Measurements from ENCODE around the gene REV1. TPM values are rescaled to one million over a fixed set of nuclear protein-coding genes. Genes with fewer than 3 reads are reported as not detected.

Gene REV1
- total and polyA plus RNA-seq, 2 of the 13 experiments (the other 11 are each of a cell fraction or from before 2014, with no cell fraction given) = 49.1 to 71.8 TPM

DNA sequence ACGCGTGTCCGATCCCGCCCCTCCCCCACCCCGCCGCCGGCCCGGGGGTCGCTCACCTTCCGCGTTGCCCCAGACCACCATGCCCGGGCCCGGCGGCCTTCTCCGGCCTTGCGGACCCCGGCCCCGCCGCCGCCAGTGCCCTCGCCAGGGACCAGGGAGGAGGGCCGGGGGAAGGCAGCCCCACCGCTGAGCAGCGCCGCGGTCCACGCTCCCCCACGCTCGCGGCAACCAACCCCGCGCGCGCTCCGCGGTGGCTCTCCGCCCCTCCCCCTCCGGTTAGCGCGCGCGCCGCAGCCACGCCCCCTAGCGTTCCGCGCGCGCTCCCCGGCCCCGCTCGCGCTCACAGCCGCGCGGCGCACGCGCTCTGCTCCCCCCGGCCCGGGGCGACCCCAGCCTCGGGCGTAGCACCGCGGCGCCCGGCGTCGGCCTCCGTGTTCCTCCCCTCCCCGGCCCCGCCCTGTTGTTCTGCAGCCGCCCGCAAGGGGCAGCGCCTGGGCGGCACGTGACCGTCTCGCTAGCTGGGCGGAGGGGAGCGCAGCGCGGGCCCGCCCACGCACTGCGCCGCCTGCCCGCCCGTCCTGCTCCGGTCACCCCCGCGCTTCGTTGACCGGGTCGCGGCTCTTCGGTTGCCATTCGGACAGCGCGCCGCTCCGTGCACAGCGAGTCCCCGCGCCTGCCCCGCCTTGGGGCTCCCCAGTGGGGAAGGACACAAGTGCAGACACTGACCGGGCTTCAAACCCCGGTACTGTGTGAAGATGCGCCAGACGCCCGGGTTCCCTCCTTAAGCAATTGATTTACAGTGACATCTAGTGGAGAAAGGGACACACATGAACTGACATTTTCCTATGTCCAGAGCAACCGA lies at the start of gene REV1 (continued):
- peak; percentile 80 for TF ChIP-seq ZNF546 (CRISPR knock-in tag; conservative IDR thresholded peaks at IDR 0.05)
- no peak for TF ChIP-seq SETDB1 (CRISPR knock-in tag; IDR thresholded peaks at IDR 0.05; ENCODE audit: borderline replicate concordance)
- TF ChIP-seq, protein P1, sequence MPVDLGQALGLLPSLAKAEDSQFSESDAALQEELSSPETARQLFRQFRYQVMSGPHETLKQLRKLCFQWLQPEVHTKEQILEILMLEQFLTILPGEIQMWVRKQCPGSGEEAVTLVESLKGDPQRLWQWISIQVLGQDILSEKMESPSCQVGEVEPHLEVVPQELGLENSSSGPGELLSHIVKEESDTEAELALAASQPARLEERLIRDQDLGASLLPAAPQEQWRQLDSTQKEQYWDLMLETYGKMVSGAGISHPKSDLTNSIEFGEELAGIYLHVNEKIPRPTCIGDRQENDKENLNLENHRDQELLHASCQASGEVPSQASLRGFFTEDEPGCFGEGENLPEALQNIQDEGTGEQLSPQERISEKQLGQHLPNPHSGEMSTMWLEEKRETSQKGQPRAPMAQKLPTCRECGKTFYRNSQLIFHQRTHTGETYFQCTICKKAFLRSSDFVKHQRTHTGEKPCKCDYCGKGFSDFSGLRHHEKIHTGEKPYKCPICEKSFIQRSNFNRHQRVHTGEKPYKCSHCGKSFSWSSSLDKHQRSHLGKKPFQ (CRISPR knock-in tag; IDR thresholded peaks at IDR 0.05; ENCODE audit: insufficient replicate concordance) = peak; percentile 52
- TF ChIP-seq NCOA1 (CRISPR knock-in tag; IDR thresholded peaks at IDR 0.05) = no peak
- no peak for TF ChIP-seq HES4 (CRISPR knock-in tag; IDR thresholded peaks at IDR 0.05; ENCODE audit: borderline replicate concordance)
- peak; percentile 91 for TF ChIP-seq SAP130 (CRISPR knock-in tag; IDR thresholded peaks at IDR 0.05; ENCODE audit: low read depth)
- TF ChIP-seq ZNF841 (CRISPR knock-in tag; IDR thresholded peaks at IDR 0.05; ENCODE audit: borderline replicate concordance) = no peak; the same call in 1 of the 2 replicates
- TF ChIP-seq, protein P2, sequence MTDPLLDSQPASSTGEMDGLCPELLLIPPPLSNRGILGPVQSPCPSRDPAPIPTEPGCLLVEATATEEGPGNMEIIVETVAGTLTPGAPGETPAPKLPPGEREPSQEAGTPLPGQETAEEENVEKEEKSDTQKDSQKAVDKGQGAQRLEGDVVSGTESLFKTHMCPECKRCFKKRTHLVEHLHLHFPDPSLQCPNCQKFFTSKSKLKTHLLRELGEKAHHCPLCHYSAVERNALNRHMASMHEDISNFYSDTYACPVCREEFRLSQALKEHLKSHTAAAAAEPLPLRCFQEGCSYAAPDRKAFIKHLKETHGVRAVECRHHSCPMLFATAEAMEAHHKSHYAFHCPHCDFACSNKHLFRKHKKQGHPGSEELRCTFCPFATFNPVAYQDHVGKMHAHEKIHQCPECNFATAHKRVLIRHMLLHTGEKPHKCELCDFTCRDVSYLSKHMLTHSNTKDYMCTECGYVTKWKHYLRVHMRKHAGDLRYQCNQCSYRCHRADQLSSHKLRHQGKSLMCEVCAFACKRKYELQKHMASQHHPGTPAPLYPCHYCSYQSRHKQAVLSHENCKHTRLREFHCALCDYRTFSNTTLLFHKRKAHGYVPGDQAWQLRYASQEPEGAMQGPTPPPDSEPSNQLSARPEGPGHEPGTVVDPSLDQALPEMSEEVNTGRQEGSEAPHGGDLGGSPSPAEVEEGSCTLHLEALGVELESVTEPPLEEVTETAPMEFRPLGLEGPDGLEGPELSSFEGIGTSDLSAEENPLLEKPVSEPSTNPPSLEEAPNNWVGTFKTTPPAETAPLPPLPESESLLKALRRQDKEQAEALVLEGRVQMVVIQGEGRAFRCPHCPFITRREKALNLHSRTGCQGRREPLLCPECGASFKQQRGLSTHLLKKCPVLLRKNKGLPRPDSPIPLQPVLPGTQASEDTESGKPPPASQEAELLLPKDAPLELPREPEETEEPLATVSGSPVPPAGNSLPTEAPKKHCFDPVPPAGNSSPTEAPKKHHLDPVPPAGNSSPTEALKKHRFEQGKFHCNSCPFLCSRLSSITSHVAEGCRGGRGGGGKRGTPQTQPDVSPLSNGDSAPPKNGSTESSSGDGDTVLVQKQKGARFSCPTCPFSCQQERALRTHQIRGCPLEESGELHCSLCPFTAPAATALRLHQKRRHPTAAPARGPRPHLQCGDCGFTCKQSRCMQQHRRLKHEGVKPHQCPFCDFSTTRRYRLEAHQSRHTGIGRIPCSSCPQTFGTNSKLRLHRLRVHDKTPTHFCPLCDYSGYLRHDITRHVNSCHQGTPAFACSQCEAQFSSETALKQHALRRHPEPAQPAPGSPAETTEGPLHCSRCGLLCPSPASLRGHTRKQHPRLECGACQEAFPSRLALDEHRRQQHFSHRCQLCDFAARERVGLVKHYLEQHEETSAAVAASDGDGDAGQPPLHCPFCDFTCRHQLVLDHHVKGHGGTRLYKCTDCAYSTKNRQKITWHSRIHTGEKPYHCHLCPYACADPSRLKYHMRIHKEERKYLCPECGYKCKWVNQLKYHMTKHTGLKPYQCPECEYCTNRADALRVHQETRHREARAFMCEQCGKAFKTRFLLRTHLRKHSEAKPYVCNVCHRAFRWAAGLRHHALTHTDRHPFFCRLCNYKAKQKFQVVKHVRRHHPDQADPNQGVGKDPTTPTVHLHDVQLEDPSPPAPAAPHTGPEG (CRISPR knock-in tag; IDR thresholded peaks at IDR 0.05) = peak; percentile 93
- TF ChIP-seq HNRNPK (IDR thresholded peaks at IDR 0.05; ENCODE audit: low read depth, low read length, poor library complexity, severe bottlenecking) = peak; percentile 79
- 0 out of 2 replicates have a peak, but pooled peaks have one; percentile 54 for TF ChIP-seq JUN (CRISPR knock-in tag; IDR thresholded peaks at IDR 0.05)
- peak; percentile 8; the same call in 1 of the 2 replicates for TF ChIP-seq ELF1 (CRISPR knock-in tag; IDR thresholded peaks at IDR 0.05)
- TF ChIP-seq NFRKB (IDR thresholded peaks at IDR 0.05) = no peak
- no peak for TF ChIP-seq FLYWCH1 (CRISPR knock-in tag; IDR thresholded peaks at IDR 0.05)
- no peak for TF ChIP-seq POLR2AphosphoS2 (IDR thresholded peaks at IDR 0.05; ENCODE audit: low read depth, low read length)
- no peak for TF ChIP-seq MLLT10 (CRISPR knock-in tag; IDR thresholded peaks at IDR 0.05)
- TF ChIP-seq ZNF17 (CRISPR knock-in tag; IDR thresholded peaks at IDR 0.05) = no peak
